GM18517 (cell line): ENCODE data around the gene B4GALT2.

Source experiments
- ATAC-seq: cut with Tn5 transposase; IDR thresholded peaks from one replicate; pipeline ENCODE4 v1.9.1; 2021; ENCODE audit warnings: mild to moderate bottlenecking, moderate library complexity; ENCODE audit not compliant: unreplicated experiment

The B4GALT2 gene

GRCh38 chr1:43983253-43983899 lies 4.4 kb downstream of the B4GALT2 start:
- ATAC-seq, result no peak

GRCh38 chr1:43984855-43985254 lies 5.8 kb downstream of the B4GALT2 start:
- no peak for ATAC-seq

GRCh38 chr1:43985984-43986595 lies 7.1 kb downstream of the B4GALT2 start:
- ATAC-seq, result no peak

- ATAC-seq, result no peak
Observed at GRCh38 chr1:43986712-43987111, 7.7 kb downstream of the B4GALT2 start.

- no peak for ATAC-seq
Observed at GRCh38 chr1:43987159-43987902, 8.3 kb downstream of the B4GALT2 start.

GRCh38 chr1:43990271-43991199 lies 11.5 kb downstream of the B4GALT2 start:
- ATAC-seq, result no peak

GRCh38 chr1:43991200-43991475 lies 12.1 kb downstream of the B4GALT2 start:
- ATAC-seq, result no peak

GRCh38 chr1:43991476-43992231 lies 12.6 kb downstream of the B4GALT2 start, which contains the start of gene CCDC24:
TSS of gene CCDC24 (plus strand) at chr1:43991599. CDS start at chr1:43991879, 280 bp downstream.
- ATAC-seq, result peak; percentile 56

GRCh38 chr1:43992232-43992995 lies 13.4 kb downstream of the B4GALT2 start:
- ATAC-seq, result no peak

GRCh38 chr1:43993206-43993914 lies 14.3 kb downstream of the B4GALT2 start:
- no peak for ATAC-seq

- ATAC-seq, result no peak
Observed at GRCh38 chr1:43994071-43994470, 15.1 kb downstream of the B4GALT2 start.

GRCh38 chr1:43994794-43995790 lies 16.1 kb downstream of the B4GALT2 start:
- ATAC-seq, result no peak

- ATAC-seq, result no peak
Observed at GRCh38 chr1:43995984-43996732, 17.1 kb downstream of the B4GALT2 start.

GRCh38 chr1:43996733-43997115 lies 17.7 kb downstream of the B4GALT2 start:
- ATAC-seq, result no peak

GRCh38 chr1:43997295-43997999 lies 18.4 kb downstream of the B4GALT2 start:
- no peak for ATAC-seq

GRCh38 chr1:43998000-43998378 lies 19.0 kb downstream of the B4GALT2 start:
- ATAC-seq, result no peak

GRCh38 chr1:43999455-43999854 lies 20.4 kb downstream of the B4GALT2 start:
- no peak for ATAC-seq
